ENCODE data around the gene PKD1. TPM values are rescaled to one million over a fixed set of nuclear protein-coding genes. Genes with fewer than 3 reads are reported as not detected.

Gene PKD1
- polyA plus RNA-seq, 1 donor from 2014 or later, result 176 TPM

DNA sequence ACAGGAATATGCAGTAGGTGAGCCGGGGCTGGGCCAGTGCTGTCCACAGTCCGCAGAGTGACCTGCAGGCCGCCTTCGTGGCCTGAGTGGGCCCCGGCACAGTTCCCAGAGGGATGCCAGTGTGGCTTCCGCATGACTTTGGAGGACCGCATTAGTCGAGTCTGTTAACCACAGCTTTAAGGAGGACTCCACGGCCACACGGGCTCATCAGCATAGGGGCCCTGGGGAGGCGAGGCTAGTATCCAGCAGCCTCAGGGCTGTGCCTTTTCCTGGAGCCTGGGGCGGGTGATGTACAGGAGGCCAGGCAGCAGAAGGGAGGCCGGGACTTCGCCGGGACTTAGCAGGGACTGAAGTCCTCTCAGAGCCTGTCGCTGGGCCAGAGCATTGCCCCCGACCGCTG is 74.7 kb downstream of the PKD1 start (continued):
- TF ChIP-seq, protein P1, sequence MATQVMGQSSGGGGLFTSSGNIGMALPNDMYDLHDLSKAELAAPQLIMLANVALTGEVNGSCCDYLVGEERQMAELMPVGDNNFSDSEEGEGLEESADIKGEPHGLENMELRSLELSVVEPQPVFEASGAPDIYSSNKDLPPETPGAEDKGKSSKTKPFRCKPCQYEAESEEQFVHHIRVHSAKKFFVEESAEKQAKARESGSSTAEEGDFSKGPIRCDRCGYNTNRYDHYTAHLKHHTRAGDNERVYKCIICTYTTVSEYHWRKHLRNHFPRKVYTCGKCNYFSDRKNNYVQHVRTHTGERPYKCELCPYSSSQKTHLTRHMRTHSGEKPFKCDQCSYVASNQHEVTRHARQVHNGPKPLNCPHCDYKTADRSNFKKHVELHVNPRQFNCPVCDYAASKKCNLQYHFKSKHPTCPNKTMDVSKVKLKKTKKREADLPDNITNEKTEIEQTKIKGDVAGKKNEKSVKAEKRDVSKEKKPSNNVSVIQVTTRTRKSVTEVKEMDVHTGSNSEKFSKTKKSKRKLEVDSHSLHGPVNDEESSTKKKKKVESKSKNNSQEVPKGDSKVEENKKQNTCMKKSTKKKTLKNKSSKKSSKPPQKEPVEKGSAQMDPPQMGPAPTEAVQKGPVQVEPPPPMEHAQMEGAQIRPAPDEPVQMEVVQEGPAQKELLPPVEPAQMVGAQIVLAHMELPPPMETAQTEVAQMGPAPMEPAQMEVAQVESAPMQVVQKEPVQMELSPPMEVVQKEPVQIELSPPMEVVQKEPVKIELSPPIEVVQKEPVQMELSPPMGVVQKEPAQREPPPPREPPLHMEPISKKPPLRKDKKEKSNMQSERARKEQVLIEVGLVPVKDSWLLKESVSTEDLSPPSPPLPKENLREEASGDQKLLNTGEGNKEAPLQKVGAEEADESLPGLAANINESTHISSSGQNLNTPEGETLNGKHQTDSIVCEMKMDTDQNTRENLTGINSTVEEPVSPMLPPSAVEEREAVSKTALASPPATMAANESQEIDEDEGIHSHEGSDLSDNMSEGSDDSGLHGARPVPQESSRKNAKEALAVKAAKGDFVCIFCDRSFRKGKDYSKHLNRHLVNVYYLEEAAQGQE (IDR thresholded peaks at IDR 0.05; ENCODE audit: borderline replicate concordance), result no peak

- H3F3A ChIP-seq (ENCODE audit: insufficient read depth, low read length, poor library complexity, severe bottlenecking), result no peaks in the 10 kb centered on the region
- no peaks in the 10 kb centered on the region for H4K20me1 ChIP-seq (ENCODE audit: insufficient read depth)
- no peak for TF ChIP-seq CTCF (IDR thresholded peaks at IDR 0.05; ENCODE audit: poor library complexity, severe bottlenecking)
- TF ChIP-seq EZH2 (IDR thresholded peaks at IDR 0.05; ENCODE audit: borderline replicate concordance, insufficient read depth, low read length, poor library complexity, severe bottlenecking), result no peak
- no peak for TF ChIP-seq EP300 (conservative IDR thresholded peaks at IDR 0.05; ENCODE audit: poor library complexity, severe bottlenecking)
- TF ChIP-seq POLR2AphosphoS5 (IDR thresholded peaks at IDR 0.05), result no peak
- no peak for TF ChIP-seq TAF1 (IDR thresholded peaks at IDR 0.05; ENCODE audit: low read depth)
- TF ChIP-seq, protein P1 (IDR thresholded peaks at IDR 0.05; ENCODE audit: borderline replicate concordance), result no peak
- TF ChIP-seq RAD21 (conservative IDR thresholded peaks at IDR 0.05), result no peak
- H2AFZ ChIP-seq (ENCODE audit: low read depth, low read length), result no peak overlapping the region
- no peak overlapping the region for H3K9ac ChIP-seq (ENCODE audit: low read length)
- H3K9me3 ChIP-seq (ENCODE audit: low read length), result no peaks in the 10 kb centered on the region
- H3K79me2 ChIP-seq (replicated peaks; ENCODE audit: insufficient read depth, low read length), result no peaks in the 10 kb centered on the region
- H3K9me2 ChIP-seq (ENCODE audit: insufficient read depth, low read length), result no peaks in the 10 kb centered on the region
- no peak overlapping the region for H3K4me3 ChIP-seq (ENCODE audit: low read length)
- no peaks in the 10 kb centered on the region for H3K36me3 ChIP-seq (ENCODE audit: insufficient read depth, low read length)
- no peaks in the 10 kb centered on the region for H3K27me3 ChIP-seq (ENCODE audit: insufficient read depth, low read depth, low read length)
- no peak overlapping the region for H3K27ac ChIP-seq (ENCODE audit: low read length)
- H3K4me2 ChIP-seq (ENCODE audit: low read length), result no peak overlapping the region
Observed at GRCh38 chr16:2060346-2060745, 75.4 kb downstream of the PKD1 start.

DNA sequence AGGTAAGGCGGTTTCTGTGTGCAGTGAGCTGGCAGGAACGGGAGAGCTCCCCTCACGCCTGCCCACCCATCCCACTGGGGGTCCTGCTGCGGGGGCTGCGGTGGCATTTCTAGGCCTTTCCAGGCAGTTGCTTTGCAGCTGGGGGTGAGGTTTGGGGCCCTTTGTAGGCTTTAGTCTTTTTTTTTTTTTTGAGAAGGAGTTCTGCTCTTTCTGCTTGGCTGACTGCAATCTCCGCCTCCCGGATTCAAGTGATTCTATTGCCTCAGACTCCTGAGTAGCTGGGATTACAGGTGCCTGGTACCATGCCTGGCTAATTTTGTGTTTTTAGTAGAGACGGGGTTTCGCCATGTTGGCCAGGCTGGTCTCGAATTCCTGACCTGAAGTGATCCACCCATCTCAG is 76.8 kb downstream of the PKD1 start:
- Histone ChIP-seq H3K79me2 (replicated peaks; ENCODE audit: insufficient read depth, low read length) (no peaks in the 10 kb centered on the region), H3K9ac (ENCODE audit: low read length) (no peak overlapping the region), H3K4me2 (ENCODE audit: low read length) (no peak overlapping the region), H3K36me3 (ENCODE audit: insufficient read depth, low read length) (no peaks in the 10 kb centered on the region), H3K9me2 (ENCODE audit: insufficient read depth, low read length) (no peaks in the 10 kb centered on the region), H3K9me3 (ENCODE audit: low read length) (no peaks in the 10 kb centered on the region), H3K4me3 (ENCODE audit: low read length) (no peak overlapping the region), H3K27ac (ENCODE audit: low read length) (no peak overlapping the region), H4K20me1 (ENCODE audit: insufficient read depth) (no peaks in the 10 kb centered on the region), H3F3A (ENCODE audit: insufficient read depth, low read length, poor library complexity, severe bottlenecking) (no peaks in the 10 kb centered on the region), H2AFZ (ENCODE audit: low read depth, low read length) (no peak overlapping the region), H3K27me3 (ENCODE audit: insufficient read depth, low read depth, low read length) (no peaks in the 10 kb centered on the region)
- TF ChIP-seq RAD21 (conservative IDR thresholded peaks at IDR 0.05) (no peak), EP300 (conservative IDR thresholded peaks at IDR 0.05; ENCODE audit: poor library complexity, severe bottlenecking) (no peak), POLR2AphosphoS5 (IDR thresholded peaks at IDR 0.05) (no peak), TAF1 (IDR thresholded peaks at IDR 0.05; ENCODE audit: low read depth) (no peak), CTCF (IDR thresholded peaks at IDR 0.05; ENCODE audit: poor library complexity, severe bottlenecking) (no peak), SMC3 (conservative IDR thresholded peaks at IDR 0.05; ENCODE audit: poor library complexity) (no peak), MXI1 (conservative IDR thresholded peaks at IDR 0.05; ENCODE audit: poor library complexity, severe bottlenecking) (no peak), EZH2 (IDR thresholded peaks at IDR 0.05; ENCODE audit: borderline replicate concordance, insufficient read depth, low read length, poor library complexity, severe bottlenecking) (no peak)
- TF ChIP-seq, protein P1 (IDR thresholded peaks at IDR 0.05; ENCODE audit: borderline replicate concordance), result no peak

Measured in neural cell (in vitro differentiated cells).